Measurements from ENCODE around the gene PLA1A.

GRCh38 chr3:119608405-119609000 lies 10.8 kb downstream of the PLA1A start:
- TF ChIP-seq, protein P1, sequence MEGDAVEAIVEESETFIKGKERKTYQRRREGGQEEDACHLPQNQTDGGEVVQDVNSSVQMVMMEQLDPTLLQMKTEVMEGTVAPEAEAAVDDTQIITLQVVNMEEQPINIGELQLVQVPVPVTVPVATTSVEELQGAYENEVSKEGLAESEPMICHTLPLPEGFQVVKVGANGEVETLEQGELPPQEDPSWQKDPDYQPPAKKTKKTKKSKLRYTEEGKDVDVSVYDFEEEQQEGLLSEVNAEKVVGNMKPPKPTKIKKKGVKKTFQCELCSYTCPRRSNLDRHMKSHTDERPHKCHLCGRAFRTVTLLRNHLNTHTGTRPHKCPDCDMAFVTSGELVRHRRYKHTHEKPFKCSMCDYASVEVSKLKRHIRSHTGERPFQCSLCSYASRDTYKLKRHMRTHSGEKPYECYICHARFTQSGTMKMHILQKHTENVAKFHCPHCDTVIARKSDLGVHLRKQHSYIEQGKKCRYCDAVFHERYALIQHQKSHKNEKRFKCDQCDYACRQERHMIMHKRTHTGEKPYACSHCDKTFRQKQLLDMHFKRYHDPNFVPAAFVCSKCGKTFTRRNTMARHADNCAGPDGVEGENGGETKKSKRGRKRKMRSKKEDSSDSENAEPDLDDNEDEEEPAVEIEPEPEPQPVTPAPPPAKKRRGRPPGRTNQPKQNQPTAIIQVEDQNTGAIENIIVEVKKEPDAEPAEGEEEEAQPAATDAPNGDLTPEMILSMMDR (IDR thresholded peaks at IDR 0.05 in 4 of 5, conservative IDR thresholded peaks at IDR 0.05 in 1 of 5), result no peak
- no peak for TF ChIP-seq POLR2A (IDR thresholded peaks at IDR 0.05)

All from gastrocnemius medialis (tissue), 4 donors.